GM23338 (cell line): Measurements from ENCODE around the gene TMEM176B. TPM values are rescaled to one million over a fixed set of nuclear protein-coding genes. Genes with fewer than 3 reads are reported as not detected.

ENCODE experiments used
- ATAC-seq: fragments of 200-7000 bp; cut with Tn5 transposase; 3 replicates; pipeline ENCODE4 v1.9.1; 2020
- DNase-seq: peaks from one replicate; pipeline ENCODE4 v3.0.0-alpha.2; 2015; ENCODE audit warnings: low spot score
- H2AFZ ChIP-seq: fragments of 200-600 bp; sonication (generic); 2 replicates; pipeline ENCODE4 v1.8.0; 2016; ENCODE audit warnings: antibody characterized with exemption, mild to moderate bottlenecking, moderate library complexity
- H3F3A ChIP-seq: fragments of 200-600 bp; sonication (generic); replicated peaks from 2 replicates; pipeline ENCODE4 v1.8.0; 2017; ENCODE audit warnings: antibody characterized with exemption, mixed run types, low read depth
- H3K27ac ChIP-seq: fragments of 200-600 bp; sonication (generic); 2 replicates; pipeline ENCODE4 v1.6.1; 2016; ENCODE audit warnings: low read depth
- H3K27me3 ChIP-seq: fragments of 200-600 bp; sonication (generic); 2 replicates; pipeline ENCODE4 v1.8.0; 2016; ENCODE audit warnings: mild to moderate bottlenecking, mixed run types, moderate library complexity; ENCODE audit not compliant: insufficient read depth
- H3K36me3 ChIP-seq: fragments of 200-600 bp; sonication (generic); 2 replicates; pipeline ENCODE4 v1.8.0; 2016; ENCODE audit warnings: mild to moderate bottlenecking; ENCODE audit not compliant: insufficient read depth
- H3K4me1 ChIP-seq: fragments of 200-600 bp; sonication (generic); 2 replicates; pipeline ENCODE4 v1.8.0; 2016; ENCODE audit warnings: mild to moderate bottlenecking, moderate library complexity; ENCODE audit not compliant: insufficient read depth
- H3K4me2 ChIP-seq: fragments of 200-600 bp; sonication (generic); 2 replicates; pipeline ENCODE4 v1.7.1; 2017; ENCODE audit warnings: mixed run types
- H3K4me3 ChIP-seq: fragments of 200-600 bp; sonication (generic); 2 replicates; pipeline ENCODE4 v1.6.1; 2016; ENCODE audit warnings: mixed run types
- H3K79me2 ChIP-seq: fragments of 200-600 bp; sonication (generic); replicated peaks from 2 replicates; pipeline ENCODE4 v1.8.0; 2017; ENCODE audit warnings: mild to moderate bottlenecking; ENCODE audit not compliant: insufficient read depth
- H3K9me2 ChIP-seq: fragments of 200-600 bp; sonication (generic); 2 replicates; pipeline ENCODE4 v1.8.0; 2017; ENCODE audit not compliant: insufficient read depth
- H4K20me1 ChIP-seq: fragments of 200-600 bp; sonication (generic); replicated peaks from 2 replicates; pipeline ENCODE4 v1.8.0; 2017; ENCODE audit warnings: mild to moderate bottlenecking; ENCODE audit not compliant: insufficient read depth
- H3K27ac Mint-ChIP-seq: 2 replicates; pipeline ENCODE4 v1.8.0; 2020; ENCODE audit warnings: inconsistent platforms, mild to moderate bottlenecking, moderate library complexity, mixed read lengths
- H3K27me3 Mint-ChIP-seq: 3 replicates; pipeline ENCODE4 v1.8.0; 2022; ENCODE audit warnings: low read depth, mild to moderate bottlenecking, moderate library complexity, mixed read lengths, inconsistent platforms; ENCODE audit not compliant: insufficient read depth, poor library complexity
- H3K36me3 Mint-ChIP-seq: 3 replicates; pipeline ENCODE4 v1.8.0; 2021; ENCODE audit warnings: low read depth, mild to moderate bottlenecking, inconsistent platforms, moderate library complexity, mixed read lengths
- H3K4me1 Mint-ChIP-seq: 3 replicates; pipeline ENCODE4 v1.8.0; 2020; ENCODE audit warnings: mild to moderate bottlenecking, inconsistent platforms, mixed read lengths
- H3K4me3 Mint-ChIP-seq: 3 replicates; pipeline ENCODE4 v1.8.0; 2021; ENCODE audit warnings: moderate library complexity, mild to moderate bottlenecking, inconsistent platforms, mixed read lengths
- H3K9me3 Mint-ChIP-seq: 3 replicates; pipeline ENCODE4 v1.8.0; 2020; ENCODE audit warnings: moderate library complexity, mild to moderate bottlenecking, inconsistent platforms, mixed read lengths
- CREB1 ChIP-seq: fragments of 250-450 bp; sonication (Bioruptor Pico); IDR thresholded peaks from 2 replicates; pipeline ENCODE4 v1.5.0; 2020; ENCODE audit warnings: low read depth, mild to moderate bottlenecking, moderate library complexity
- ETS1 ChIP-seq: IDR thresholded peaks from 2 replicates; pipeline ENCODE4 v1.6.1; 2016; ENCODE audit warnings: antibody characterized with exemption
- EZH2 ChIP-seq: fragments of 200-600 bp; sonication (generic); IDR thresholded peaks from one replicate; pipeline ENCODE4 v1.8.0; 2017; ENCODE audit warnings: antibody characterized with exemption, mild to moderate bottlenecking, low read depth; ENCODE audit not compliant: unreplicated experiment
- NANOG ChIP-seq: IDR thresholded peaks from 2 replicates; pipeline ENCODE4 v1.6.1; 2016; ENCODE audit warnings: antibody characterized with exemption, borderline replicate concordance
- POLR2AphosphoS5 ChIP-seq: IDR thresholded peaks from 2 replicates; pipeline ENCODE4 v1.6.1; 2016; ENCODE audit warnings: antibody characterized with exemption, low read depth
- STAT1 ChIP-seq: IDR thresholded peaks from one replicate; pipeline ENCODE4 v1.6.1; 2016; ENCODE audit warnings: antibody characterized with exemption; ENCODE audit not compliant: unreplicated experiment
- ZNF462 ChIP-seq: fragments of 250-450 bp; sonication (Bioruptor Pico); IDR thresholded peaks from 2 replicates; pipeline ENCODE4 v1.5.0; 2020; ENCODE audit warnings: mild to moderate bottlenecking, moderate library complexity
- polyA plus RNA-seq: library from polyadenylated mRNA; unstranded; fragments of >200 nt; fragmentation: Nextera tagmentation; extraction: Ambion mirVana; gene quantifications from 2 replicates; pipeline ENCODE4 v1.2.1, GENCODE V29; 2016
- total RNA-seq: library from RNA; depleted of rRNA; stranded (reverse); fragments of >200 nt; shearing (Covaris generic); gene quantifications from 2 replicates; pipeline ENCODE4 v1.2.3, GENCODE V29; 2014

TMEM176B gene
- total and polyA plus RNA-seq, 2 experiments from 2014 or later, result 0.35 to 0.42 TPM

- H4K20me1 ChIP-seq, result no peaks in the 10 kb centered on the region
- H3K9me2 ChIP-seq, result no peaks in the 10 kb centered on the region
- no peaks in the 10 kb centered on the region for H3K4me1 ChIP-seq
- H3K27ac Mint-ChIP-seq, result no peak overlapping the region
- H3K4me1 Mint-ChIP-seq, result peaks cover 10% of the 10 kb centered on the region
- peaks cover 8% of the 10 kb centered on the region for H3K27me3 Mint-ChIP-seq
- TF ChIP-seq ETS1 (no peak), POLR2AphosphoS5 (no peak), ZNF462 (no peak), EZH2 (no peak), STAT1 (no peak), CREB1 (CRISPR knock-in tag) (no peak), NANOG (no peak)
- no peaks in the 10 kb centered on the region for H3K36me3 ChIP-seq
- ATAC-seq (no peak), DNase-seq (no peak)
- peaks cover 30% of the 10 kb centered on the region for H3K27me3 ChIP-seq
- H3K9me3 Mint-ChIP-seq, result no peaks in the 10 kb centered on the region; the same call in 2 of the 3 replicates
- no peaks in the 10 kb centered on the region for H3F3A ChIP-seq
- no peak overlapping the region for H3K4me2 ChIP-seq
- no peak overlapping the region for H3K4me3 ChIP-seq
- H3K79me2 ChIP-seq, result no peaks in the 10 kb centered on the region
- no peak overlapping the region for H3K27ac ChIP-seq
- no peak overlapping the region for H3K4me3 Mint-ChIP-seq
- no peak overlapping the region for H2AFZ ChIP-seq
- no peaks in the 10 kb centered on the region; the same call in 2 of the 3 replicates for H3K36me3 Mint-ChIP-seq
Measured at GRCh38 chr7:150793569-150794238, 6.5 kb downstream of the TMEM176B start.
